CD4-positive, alpha-beta T cell treated with Interleukin-15 for 1 hour (primary cell): Measurements from ENCODE around the gene MCTP1.
"Not testable (repeated sequence)": the region's sequence is repeated elsewhere in the genome, so short reads cannot be mapped to it uniquely, and the experiment has no call there.

Experiments used
- DNase-seq: peaks from one replicate; pipeline ENCODE4 v3.0.0-alpha.2; 2020

Gene MCTP1

DNA sequence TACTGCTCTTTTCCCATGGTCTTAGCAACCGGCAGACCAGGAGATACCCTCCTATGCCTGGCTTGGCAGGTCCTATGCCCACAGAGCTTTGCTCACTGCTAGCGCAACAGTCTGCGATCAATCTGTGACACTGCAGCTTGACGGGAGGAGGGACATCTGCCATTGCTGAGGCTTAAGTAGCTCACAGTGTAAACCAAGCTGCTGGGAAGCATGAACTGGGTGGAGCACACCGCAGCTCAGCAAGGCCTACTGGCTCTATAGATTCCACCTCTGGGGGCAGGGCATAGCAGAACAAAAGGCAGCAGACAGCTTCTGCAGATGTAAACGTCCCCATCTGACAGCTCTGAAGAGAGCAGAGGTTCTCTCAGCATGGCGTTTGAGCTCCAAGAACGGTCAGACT is 40.4 kb downstream of the MCTP1 start:
- DNase-seq = no peak

- DNase-seq = no peak
These were observed 43.3 kb downstream of the MCTP1 start for GRCh38 chr5:95241635-95242034.

DNA sequence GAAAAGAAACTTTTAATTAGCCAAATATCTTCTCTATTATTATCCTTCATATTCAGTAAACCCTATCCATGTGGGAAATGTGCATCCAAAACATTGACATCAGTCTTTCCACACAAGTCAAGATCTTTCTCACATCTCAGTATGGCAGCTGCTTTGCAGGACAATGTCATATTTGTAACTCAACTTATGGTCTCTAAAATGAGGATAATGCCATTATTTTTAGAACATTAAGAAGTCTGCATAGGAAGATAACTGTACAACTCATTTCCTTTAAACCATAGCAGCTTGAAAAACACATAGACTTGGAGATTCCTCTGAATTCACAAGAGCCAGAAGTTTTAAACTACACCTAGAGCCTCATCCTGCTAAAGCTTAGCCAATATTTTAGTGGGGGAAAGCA is 43.7 kb downstream of the MCTP1 start:
- no peak for DNase-seq

DNA sequence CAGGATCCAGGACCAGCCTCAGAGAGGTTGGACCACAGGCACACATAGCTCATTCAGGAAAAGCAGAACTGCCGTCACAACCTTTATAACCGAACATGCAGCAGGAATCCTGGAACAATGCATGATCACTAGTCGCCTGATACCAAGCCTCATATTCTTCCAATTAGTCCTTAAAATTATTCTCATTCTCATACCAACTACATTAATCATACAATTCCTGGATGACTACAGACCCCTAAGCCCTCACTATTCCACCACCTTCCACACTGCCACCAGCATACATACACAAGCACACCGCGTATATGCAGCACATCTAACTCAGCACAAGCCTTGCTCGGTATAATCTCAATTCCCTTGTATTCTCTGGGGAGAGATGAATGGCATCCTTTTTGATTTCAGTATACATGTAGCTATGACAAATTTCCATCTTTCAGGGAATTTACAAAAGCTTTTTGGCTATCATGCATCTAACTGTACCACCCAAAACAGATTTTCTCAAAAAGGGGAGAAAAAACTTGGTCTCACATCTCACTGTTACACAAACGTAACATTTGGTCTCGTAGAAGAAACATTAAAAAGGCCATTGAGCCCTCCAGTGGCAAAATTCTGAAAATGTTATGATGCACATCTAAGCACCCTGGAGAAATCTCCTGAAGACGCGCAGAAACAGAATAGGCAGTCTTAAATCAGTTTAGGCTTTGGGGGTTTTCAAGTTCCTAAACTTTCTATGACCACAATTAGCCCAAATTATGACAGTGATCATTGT is 46.2 kb downstream of the MCTP1 start:
- DNase-seq = no peak

DNA sequence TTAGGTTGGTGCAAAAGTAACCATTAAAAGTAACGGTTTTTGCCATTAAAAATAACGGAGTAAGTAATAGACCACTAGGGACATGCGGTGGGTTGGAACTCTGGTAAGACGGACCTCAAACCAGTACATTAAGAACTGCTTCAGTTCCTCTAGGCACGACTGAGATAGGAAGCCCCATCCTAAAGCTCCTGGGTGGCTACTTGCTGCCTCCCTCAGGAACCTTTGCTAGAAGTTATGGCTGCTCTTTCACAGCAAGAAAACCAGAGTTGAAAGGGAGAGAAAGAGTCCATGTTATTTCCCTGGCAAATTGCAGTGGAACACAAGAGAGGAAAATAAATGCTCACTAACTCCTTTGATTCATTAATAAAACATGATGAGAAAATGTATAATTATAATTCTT is 47.6 kb downstream of the MCTP1 start:
- no peak for DNase-seq

GRCh38 chr5:95235439-95235982 is 49.4 kb downstream of the MCTP1 start:
- DNase-seq = no peak

GRCh38 chr5:95229646-95230045 is 55.2 kb downstream of the MCTP1 start:
- DNase-seq = no peak

- DNase-seq = no peak
These were observed 60.0 kb downstream of the MCTP1 start for GRCh38 chr5:95224701-95225459.

DNA sequence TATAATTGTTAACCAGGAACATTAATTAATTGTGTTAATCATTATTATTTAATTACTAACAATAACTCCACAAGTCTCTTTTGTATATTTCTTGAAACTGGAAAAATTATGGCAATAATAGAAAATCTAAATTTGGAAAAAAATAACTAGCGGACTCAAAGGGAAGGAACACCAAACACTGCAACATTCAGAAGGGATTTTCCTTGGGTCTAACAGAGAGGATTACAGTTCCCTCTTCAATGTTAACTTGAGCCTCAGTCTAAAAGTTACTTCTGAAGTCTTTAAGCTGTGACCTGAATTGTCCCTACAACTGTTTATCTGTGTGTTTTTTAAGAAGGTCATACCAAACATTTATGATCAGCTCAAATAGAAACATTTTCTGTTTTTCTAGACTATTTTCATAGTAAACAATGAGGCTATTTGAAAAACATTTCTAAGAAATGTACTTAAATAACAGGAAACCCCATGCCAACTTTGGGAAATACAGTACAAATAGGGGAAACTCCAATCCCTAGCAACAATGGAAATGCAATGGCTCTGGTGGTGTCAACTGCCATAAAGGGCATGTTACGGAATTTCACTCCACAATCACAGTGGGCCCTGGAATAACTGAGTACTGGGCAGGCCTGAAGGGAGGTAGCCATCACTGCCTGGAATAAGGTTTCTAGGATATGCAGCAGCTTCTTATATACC is 61.2 kb downstream of the MCTP1 start:
- no peak for DNase-seq

DNA sequence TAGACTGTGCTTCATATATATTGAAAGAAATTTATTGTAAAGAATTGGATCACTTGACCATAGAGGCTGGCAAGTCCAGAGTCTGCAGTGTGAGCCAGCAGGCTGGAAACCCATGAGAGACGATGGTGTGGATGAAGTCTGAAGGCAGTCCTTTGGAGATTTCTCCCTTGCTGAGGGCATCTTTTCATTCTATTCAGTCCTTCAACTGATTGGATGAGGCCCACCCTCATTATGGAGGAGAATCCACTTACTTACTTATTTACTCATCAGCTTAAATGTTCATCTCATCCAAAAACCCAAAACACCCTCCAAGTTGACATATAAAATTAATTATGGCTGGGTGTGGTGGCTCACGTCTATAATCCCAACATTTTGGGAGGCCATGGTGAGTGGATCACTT is 62.1 kb downstream of the MCTP1 start:
- no peak for DNase-seq

DNA sequence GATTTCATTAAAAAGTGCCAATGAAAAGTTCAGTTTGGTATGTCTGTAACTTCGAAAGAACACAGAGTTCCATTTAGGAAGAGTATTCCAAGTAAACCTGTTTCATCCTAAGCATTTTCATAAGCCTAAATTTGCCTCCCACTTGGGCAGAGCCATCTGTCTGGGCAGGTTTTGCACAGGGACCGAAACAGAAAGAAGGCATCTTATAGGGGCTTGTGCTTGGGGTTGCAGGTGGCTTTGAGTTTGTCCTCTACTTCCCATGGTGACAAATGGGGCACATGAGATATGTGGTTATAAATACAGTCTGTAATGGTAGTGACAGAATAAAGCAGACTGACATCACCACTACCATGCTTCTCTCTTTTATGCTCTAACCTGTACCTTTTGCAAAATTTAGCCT is 63.7 kb downstream of the MCTP1 start:
- no peak for DNase-seq

DNA sequence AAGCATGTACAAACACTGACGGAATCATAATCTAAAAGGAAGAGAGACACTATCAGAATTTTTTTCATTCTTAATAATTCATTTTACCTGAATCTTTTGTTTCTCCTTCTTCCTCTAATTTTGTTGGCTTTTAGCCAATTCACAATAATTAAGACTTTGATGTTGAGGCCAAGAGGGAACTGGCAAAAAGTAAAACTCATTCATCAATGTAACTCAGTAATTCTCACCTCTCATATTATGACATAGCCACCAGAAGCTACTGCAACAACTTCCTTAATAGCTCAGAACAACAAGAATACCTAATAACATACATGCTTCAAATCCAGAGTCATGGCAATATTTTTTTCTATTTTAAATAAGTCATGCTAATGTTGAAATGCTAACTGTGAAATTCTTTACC is 64.5 kb downstream of the MCTP1 start:
- no peak for DNase-seq

DNA sequence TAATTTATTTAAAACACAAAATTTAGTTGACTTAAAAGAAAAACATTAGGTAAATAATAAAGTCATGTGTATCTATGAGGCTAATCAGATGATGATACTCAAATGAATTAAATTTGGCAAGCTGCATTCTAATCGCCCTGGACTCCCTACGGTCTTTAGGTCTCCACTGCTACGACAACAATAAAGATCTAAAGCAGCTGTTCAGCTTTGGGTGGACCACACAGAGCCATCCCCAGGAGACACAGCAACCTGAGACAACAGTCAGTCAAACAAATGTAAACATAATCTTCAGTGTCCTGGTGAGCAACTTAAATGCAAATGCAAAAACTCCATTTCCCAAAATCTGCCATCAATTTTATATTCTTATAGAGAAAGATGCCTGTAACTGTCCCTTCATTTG is 65.5 kb downstream of the MCTP1 start:
- no peak for DNase-seq

DNA sequence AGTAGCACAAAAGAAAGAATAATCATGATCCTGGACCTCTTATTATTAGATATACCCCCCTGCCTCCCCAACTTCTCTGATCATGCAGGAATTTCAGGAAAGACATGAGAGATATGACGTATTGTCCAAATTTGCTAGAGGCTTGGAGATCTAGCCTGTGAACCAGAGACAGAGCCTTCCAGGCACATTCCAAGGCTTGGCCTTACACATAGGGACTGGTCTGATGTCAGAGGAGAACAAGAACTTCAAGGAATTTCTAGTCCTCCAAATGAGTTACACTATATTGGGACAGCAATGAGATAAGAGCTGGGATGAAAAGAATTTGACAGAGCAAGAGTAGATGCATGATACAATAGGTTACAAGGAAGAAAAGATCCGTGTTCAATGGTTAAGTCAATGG is 67.0 kb downstream of the MCTP1 start:
- DNase-seq = no peak

DNA sequence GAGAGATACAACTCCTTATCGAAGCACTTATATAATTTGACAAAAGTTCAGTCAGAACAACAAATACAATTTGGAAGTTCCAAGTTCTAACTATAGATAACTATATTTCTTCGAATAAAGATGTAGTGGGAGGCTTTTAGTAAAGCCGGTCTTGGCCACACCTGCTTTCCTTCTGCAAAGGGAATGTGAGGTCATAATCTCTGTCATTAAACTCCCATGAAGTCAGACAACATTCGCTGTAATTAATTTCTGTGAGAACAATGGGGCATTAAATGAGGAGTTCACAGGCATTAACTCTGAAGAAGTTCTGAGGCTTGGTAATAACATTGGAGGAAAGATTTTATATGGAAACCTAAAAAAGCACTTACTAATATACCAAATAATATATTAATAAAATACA is 67.5 kb downstream of the MCTP1 start:
- DNase-seq = no peak

GRCh38 chr5:95216136-95216955 is 68.5 kb downstream of the MCTP1 start:
- no peak for DNase-seq

DNA sequence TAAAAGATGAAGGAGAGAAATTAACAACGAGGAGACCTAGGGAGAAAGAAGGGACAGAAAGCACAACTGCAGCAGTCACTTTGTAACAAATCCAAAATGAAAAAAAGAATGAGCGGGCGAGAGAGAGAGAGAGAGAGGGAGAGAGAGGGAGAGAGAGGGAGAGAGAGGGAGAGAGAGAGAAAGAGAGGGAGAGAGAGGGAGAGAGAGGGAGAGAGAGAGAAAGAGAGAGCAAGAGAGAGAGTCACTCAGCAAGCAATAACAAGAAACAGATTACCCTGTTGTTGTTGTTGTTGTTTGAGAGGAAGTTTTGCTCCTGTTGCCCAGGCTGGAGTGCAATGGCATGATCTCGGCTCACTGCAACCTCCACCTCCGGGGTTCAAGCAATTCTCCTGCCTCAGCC is 77.1 kb downstream of the MCTP1 start:
- not testable (repeated sequence) for DNase-seq

DNA sequence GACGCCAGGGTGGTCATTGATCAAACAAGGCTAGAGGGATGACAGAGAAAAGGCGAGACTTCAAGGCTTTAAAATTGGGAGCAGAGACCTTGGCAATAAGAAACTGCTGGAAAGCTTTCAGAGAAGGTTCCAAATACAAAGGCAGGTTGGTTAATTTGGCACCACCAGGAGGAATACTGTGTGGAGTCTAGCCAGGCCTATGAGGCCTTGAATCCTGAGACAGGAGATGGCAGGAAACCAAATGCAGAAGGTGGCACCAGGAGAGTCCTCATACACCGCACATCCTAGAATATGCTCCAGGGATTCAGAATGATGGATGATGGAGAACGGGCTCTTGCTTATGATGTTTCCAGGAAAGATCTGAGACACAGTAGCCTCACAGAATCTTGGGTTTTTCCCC is 90.0 kb downstream of the MCTP1 start:
- DNase-seq = no peak

- DNase-seq = no peak
These were observed 93.6 kb downstream of the MCTP1 start for GRCh38 chr5:95191330-95191729.

DNA sequence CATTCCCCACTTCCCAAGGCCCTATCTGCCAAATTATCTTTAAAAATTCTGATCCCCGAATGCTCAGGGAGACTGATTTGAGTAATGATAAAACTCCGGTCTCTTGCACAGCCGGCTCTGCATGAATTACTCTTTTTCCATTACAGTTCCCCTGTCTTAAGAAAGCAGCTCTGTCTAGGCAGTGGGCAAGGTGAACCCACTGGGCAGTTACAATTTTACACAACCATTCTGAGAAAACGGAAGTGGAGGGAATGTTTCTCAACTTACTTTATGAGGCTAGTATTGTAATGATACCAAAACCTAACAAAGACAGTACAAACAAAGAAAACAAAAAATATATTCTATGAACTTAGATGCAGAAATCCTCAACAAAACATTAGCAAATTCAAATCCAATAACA is 100.0 kb downstream of the MCTP1 start:
- no peak for DNase-seq

GRCh38 chr5:95181644-95182043 is 103.2 kb downstream of the MCTP1 start:
- no peak for DNase-seq

DNA sequence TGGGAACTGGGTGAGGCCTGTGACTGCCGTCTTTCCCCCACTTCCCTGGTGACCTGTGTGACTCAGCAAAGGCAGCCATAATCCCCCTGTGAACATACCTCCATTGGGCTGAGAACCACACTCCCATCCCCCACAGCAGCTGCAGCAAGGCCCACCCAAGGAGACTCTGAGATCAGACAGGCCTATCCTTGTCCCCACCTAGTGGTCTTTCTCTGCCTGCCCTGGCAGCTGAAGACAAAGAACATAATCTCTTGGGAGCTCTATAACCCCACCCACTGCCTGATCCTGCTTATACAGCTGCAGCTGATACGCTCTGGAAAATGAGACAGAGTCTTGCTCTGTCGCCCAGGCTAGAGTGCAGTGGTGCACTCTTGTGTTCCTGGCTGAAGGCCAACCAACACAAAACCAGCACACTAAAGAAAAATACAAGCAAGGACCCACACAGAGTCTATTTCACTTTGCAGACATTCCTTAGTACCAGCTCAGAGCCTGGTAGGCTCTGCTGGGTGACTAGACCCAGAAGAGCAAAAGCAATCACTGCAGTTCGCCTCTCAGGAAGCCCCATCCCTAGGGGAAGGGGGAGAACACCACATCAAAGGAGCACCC is 106.7 kb downstream of the MCTP1 start:
- no peak for DNase-seq
